Measurements from ENCODE around the gene ARHGAP8.
"Not testable (repeated sequence)": the region's sequence is repeated elsewhere in the genome, so short reads cannot be mapped to it uniquely, and the experiment has no call there.

The ARHGAP8 gene

DNA sequence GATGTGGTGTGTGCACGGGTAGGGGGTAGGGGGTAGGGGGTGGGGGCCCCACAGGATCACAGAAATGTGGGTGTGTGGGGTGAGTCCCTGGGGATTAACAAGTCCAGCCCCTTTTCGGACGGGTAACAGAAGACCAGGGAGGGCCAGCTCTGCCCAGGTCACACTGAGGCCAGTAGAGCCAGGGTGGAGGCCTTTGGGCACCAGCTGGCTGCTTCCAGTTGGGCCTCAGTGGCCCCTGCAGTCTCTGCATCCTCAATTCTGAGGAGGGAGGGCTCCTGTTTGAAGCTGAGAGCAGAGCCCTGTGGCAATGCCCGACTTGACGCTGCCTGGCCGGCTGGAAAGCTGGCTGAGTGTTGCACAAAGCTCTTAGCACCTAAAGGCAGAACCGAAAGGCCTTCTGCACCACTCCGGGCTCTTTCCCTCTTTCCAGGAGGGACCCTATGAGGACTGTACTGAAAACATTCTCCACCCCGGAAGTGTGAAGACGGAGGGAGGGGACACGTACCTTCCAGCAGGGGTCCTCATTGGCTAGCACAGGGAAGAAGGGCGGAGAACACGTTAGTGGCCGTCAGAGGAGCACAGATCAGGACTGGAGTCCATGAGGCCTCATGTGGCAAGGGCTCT, 137.0 kb downstream of the ARHGAP8 start:
- peak; percentile 16 for DNase-seq (ENCODE audit: low spot score)

GRCh38 chr22:44890416-44891292, 138.3 kb downstream of the ARHGAP8 start:
- DNase-seq (ENCODE audit: low spot score) = no peak

- DNase-seq (ENCODE audit: low spot score) = no peak
Measured at GRCh38 chr22:44891293-44891747, 138.9 kb downstream of the ARHGAP8 start.

GRCh38 chr22:44891791-44892190, 139.4 kb downstream of the ARHGAP8 start:
- no peak for DNase-seq (ENCODE audit: low spot score)

DNA sequence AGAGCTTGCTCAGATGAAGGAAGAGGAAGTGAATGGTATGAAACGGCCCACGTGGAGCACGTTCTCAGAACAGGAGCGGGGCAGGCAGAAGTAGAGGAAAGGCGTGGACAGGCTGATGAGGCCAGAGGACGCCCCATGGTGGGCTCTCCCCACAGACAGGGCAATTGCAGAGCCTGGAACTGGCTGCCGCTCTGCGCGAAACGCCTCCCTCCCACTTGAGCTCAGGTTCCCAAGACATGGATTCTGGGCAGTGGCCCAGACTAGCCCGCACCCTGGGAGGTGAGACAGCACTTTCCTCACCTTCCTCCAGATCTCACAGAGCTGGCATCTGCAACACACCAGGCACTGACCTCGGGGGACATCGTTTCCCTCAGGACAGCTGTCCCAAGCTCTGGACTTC, 139.9 kb downstream of the ARHGAP8 start:
- DNase-seq (ENCODE audit: low spot score) = no peak

DNA sequence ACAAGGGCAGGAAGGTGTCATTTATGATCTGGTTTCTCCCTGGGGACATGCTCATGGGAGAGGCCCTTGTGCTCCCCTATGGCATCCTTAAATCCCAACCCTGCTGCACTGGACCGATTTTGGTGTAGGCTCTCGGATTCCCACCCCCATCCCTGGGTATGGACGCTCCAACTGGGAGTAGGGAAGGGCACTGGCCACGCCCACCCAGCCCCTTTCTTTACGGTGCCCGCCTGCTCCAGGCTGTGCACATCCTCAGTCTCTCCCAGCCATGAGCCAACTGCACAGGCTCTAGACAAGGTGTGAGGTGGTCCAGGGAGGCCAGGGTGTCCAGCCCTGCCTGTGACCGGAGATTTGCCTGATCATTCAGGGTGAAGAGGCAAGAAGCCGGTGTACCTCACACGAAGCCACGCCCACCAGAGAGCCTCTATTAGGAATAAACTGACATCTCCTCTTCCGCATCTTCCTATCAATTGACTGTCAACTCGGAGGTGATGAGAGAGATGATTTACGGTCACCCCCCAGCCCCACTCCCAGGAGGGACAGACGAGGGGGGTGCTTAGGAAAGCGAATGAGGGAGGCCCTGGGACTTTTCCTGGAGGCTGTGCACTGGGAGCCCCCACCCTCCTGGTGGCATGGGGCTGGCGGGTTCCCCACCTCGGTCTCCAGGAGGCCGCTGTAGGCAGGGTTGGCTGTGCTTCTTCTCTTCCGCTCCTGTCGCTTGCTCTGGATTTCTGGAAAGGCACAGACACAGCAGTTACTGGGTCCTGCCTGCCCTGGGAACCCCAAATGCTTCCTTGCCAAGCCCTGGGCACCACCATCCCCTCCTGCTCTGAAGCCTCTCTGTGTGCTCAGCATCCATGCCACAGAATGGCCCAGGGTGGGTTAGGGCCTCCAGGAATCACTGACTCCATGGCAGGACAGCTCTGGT, 140.7 kb downstream of the ARHGAP8 start:
- no peak for DNase-seq (ENCODE audit: low spot score)

DNA sequence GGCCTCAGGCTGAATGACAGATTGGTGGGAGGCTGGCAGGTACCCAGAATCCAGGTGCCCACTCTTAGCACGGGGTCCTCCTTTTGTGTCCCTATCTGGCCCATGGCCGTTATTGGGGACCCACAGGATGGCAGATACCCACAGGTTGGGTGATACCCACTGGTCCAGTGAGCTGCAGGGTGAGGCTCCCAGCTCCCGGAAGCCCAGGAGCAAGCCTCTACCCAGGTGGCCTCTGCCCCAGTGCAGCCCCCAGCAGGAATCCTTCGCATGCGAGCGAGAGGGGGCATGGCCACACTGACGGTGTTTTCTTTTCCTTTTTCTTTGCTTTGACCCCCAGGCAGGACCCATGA, 141.3 kb downstream of the ARHGAP8 start:
- no peak for DNase-seq (ENCODE audit: low spot score)

DNA sequence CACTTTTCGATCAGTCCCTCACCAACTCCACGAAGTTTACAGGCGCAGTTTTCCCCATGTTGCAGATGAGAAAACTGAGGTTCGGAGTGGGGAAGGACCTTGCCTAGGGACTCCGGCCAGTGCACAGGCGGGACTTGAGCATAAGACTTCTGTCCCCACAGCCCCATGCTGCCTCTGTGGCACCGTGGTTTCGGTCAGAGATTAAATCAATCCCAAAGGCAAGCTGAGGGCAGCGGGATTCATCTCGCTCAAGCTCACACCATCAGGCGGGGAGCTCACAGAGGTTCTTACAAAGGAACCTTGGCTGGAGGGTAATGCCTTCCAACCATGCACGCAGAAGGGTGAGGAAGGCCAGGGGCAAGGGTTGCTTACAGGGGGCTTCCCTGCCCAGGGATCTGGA, 141.9 kb downstream of the ARHGAP8 start:
- no peak for DNase-seq (ENCODE audit: low spot score)

DNA sequence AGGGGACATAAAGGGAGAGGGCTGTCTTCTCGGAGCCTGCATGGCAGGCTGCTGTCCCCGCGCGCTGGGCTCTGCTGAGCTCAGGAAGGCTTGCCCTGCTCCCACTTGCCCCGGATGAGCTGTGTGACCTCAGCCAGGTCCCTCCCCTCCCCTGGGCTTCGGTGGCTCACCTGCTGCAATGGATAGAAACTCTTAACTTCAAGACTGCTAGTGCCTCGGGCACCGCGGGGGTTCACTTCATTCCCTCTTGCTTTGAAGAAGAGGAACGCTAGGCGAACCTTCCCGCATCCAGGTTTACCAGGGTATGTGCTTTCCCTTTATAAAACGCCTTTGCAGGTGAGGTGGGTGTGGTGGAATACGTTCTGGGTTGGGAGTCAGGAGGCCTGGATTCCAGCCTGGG, 142.4 kb downstream of the ARHGAP8 start:
- DNase-seq (ENCODE audit: low spot score) = no peak

DNA sequence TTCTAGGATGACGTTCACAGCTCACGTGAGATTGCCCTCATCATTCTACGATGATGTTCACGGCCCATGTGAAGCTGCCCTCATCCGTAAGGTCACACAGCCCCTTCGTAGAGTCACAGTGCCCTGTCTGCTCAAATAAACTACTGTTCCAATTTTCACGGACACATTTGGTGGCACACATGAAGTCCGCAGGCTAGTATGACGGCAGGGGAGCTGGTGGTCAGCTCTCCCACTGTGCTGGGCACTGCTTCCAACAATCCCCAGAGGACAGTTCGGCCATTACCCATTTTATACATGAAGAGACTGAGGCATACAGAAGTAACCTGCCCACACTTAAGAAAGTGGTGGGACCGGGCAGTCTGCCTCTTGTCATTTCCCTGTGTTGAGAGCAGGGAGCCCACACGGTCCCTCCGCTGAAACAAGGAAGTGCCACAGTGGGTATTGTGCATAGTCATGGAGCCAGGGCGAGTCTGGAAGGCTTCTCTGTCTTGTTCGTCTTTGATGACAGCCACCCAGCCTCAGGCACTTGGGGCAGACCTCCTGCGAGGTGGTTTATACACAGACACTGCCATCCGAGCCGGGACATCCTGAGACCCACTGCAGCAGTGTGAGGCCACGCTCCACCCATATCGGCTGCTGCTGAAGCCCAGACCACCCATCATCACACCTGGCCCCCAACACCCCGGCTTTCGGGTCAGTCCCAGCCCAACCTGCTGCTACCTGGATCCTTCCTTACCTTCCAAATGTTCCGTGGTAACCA, 143.1 kb downstream of the ARHGAP8 start:
- DNase-seq (ENCODE audit: low spot score) = no peak

DNA sequence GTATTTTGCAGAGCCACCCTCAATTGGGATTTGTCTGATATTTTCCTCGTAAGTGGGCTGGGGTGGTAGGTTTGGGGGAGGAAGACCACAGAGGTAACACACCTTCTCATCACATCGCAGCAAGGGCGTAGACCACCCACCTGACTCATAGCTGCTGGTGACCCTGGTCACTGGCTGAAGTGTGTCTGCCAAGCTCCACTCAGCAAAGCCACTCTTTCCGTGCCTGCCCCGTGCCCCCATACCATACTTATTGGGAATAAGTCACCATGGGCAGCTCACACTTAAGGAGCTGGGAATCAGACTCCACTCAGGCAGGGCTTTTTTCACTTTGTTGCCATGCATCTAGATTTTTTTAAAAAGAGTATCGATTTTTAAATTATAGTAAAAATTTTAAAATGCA, 145.9 kb downstream of the ARHGAP8 start:
- DNase-seq (ENCODE audit: low spot score) = no peak

DNA sequence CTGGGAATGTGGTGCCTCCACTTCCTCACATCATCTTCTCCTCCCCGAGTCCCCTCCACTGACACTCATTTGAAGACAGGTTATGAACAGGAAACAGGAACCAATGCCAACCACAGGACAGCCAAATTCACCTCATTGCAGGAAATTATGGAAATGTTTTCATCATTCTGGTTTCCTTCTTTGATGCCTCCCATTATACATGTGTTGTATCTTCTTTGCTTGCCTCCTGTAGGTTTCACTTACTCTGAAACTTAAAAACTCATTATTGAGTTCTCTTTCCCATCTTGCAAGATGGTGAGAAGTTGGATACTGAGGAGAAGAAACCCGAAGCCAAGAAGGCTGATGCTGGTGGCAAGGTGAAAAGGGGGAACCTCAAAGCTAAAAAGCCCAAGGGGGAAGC, 148.9 kb downstream of the ARHGAP8 start:
- DNase-seq (ENCODE audit: low spot score) = no peak

- DNase-seq (ENCODE audit: low spot score) = not testable (repeated sequence)
Measured at GRCh38 chr22:44903164-44903563, 150.8 kb downstream of the ARHGAP8 start.

- DNase-seq (ENCODE audit: low spot score) = not testable (repeated sequence)
Measured at GRCh38 chr22:44904492-44905152, 152.2 kb downstream of the ARHGAP8 start.

DNA sequence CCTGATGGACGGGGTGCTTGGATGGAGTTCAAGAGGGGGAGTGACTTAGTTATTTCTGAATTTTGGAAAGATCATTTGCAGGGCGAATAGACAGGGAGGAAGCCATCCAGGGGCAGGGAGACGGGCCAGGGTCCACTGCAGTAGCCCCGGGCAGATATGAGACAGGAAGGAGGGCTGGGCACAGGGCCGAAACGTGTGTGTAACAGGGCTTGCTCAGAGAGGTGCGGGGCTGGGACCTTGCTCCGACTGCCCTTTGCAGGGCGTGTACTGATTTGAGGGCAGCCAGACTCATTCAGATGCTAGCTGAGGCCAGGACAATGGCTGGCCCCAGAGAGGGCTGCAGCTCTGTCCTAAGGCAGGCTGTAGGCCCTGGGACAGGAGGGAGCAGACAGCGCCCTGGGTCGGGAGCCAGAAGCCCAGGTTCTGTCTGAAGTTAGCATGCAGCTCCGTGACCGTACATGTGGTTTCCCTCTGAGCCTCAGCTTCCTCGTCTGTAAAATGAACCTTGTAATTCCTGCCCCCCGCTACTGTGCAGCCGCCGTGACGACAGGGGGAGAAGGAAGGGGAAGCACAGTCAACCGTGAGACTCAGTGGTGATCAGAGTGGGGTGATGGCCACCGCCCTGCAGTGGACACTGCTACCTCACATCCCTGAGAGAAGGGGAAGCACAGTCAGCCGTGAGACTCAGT, 154.0 kb downstream of the ARHGAP8 start:
- no peak for DNase-seq (ENCODE audit: low spot score)

DNA sequence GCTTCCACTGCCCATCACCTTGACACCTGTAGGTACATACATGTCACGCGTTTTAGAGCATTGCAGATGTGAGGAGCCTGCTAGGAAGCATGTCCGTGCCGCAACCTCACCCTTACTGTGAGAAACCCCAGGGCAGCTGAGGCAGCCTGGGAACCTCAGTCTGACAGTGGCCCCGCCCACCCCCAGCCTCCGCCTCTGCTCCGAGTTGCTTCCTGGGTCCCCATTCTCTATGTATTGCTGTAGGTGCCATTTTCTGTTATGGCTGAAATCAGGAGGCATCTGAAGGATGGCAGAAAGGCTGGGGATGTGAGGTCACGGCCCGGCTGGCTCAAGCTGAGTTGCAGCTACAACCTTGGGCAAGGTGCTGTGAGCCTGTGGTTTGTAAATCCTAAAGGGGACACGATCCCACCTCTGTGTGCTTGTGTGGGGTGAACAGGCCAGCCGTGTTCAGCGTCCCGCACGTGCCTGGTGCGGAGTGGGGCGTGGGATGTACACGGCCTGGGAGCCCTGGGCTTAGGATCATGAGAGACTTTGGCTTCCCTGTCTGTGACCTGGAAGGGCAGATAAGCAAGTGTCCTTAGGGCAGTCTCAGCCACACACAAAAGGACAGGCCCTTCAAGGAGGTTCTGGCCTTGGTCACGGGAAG, 154.7 kb downstream of the ARHGAP8 start:
- DNase-seq (ENCODE audit: low spot score) = no peak

- DNase-seq (ENCODE audit: low spot score) = no peak
Measured at GRCh38 chr22:44907765-44908737, 155.7 kb downstream of the ARHGAP8 start.

DNA sequence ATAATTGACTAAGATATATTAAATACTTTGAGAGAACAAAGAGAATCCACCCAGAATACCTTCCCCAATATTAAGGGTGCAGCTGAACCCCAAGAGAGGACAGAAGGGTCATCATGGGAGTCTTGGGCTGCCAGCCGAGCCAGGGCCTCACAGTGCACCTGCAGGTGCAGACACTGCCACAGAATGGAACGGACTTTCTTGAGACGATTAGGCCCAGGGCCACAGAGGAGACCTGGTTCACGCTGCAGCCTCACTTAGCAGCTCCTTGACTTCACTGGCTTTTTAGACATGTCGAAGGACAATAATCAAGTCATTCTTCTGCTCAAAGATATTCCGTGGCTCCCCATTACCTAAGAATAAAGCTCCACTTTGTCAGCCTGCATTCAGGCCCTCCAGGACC, 156.9 kb downstream of the ARHGAP8 start:
- no peak for DNase-seq (ENCODE audit: low spot score)

All from GM03348 (cell line).